Gastrocnemius medialis (tissue), 4 donors: ENCODE data around the gene EXD3.

Experiments
- CTCF ChIP-seq, 5 experiments: fragments of 450-650 bp in 3 of 5; fragments of 200-600 bp in 2 of 5; sonication (generic) in 2 of 5; IDR thresholded peaks in 4 of 5; conservative IDR thresholded peaks in 1 of 5; 1 replicate in 4 of 5; 2 replicates in 1 of 5; pipeline ENCODE4 v1.5.1; 2016 to 2019; ENCODE audit warnings: antibody characterized with exemption in 5 of 5, mild to moderate bottlenecking in 3 of 5, moderate library complexity in 3 of 5
- POLR2A ChIP-seq, 2 donors: fragments of 450-650 bp; IDR thresholded peaks; one replicate each; pipeline ENCODE4 v1.6.1; 2017; ENCODE audit warnings: antibody characterized with exemption in 2 of 2, mild to moderate bottlenecking in 2 of 2, moderate library complexity in 2 of 2

GRCh38 chr9:137382444-137383080 lies 40.4 kb downstream of the EXD3 start:
- no peak for TF ChIP-seq CTCF (IDR thresholded peaks at IDR 0.05 in 4 of 5, conservative IDR thresholded peaks at IDR 0.05 in 1 of 5)
- TF ChIP-seq POLR2A (IDR thresholded peaks at IDR 0.05) = no peak
